GM03348 (cell line): Measurements from ENCODE around the gene EPHA4.
A peak's percentile ranks its signal among the peaks of the same experiment; 100 is the strongest.

Experiments used
- DNase-seq: peaks from one replicate; pipeline ENCODE4 v3.0.0; 2012; ENCODE audit warnings: low spot score

The EPHA4 gene

DNA sequence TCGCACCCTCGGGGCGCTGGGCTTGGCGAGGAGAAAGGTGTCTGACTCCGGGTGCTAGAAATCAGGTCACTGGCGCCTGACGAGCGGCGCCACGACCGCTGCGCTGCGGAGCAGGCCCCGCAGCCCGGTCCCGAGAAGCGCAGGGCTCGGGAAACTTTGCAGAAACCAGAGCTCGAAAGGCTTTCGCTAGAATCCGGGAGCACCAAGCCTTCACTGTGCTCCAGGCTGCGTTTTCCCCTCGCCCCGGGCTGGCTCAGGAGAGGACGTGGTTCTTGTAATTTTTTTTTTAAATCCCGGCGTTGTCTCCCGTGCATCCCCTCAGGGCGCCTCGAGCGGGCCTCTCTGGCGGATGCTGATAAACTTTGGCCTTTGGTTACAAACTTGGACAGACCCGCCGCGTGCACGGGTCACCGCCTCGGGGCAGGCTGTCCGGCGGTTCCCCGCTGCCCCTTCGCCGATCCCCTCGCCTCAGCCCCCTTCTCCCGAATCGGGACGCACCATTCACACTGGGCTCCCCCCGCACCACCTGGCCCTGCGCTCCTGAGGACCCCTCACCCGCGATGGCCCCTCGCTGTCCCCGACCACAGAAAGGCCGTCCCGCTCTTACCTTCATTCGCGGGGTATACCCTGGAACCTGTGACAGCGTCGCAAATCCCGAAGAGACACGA lies 419 bp downstream of the EPHA4 start:
- peak; percentile 57 for DNase-seq

DNA sequence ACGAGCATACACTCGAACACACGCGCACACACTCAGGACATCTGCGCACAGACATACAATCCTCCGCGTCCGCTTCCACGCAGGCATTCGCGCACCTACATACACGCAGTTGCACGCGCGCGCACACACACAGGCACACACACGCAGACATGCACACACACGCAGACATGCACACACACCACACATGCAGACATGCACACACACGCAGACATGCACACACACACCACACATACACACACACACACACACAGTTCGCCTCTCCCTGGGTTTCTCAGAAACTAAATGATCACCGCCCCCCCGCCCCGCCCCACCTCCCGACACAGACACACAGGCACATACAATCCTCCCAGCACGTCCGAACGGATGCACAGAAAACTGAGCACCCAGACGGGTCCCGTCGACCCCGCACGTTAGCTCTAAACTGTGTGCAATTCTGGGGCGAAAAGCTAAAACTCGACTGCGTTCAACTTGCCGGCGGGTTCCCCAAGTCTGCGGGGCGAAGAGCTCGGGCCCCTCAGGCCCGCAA lies 1.0 kb downstream of the EPHA4 start:
- peak; percentile 29 for DNase-seq

DNA sequence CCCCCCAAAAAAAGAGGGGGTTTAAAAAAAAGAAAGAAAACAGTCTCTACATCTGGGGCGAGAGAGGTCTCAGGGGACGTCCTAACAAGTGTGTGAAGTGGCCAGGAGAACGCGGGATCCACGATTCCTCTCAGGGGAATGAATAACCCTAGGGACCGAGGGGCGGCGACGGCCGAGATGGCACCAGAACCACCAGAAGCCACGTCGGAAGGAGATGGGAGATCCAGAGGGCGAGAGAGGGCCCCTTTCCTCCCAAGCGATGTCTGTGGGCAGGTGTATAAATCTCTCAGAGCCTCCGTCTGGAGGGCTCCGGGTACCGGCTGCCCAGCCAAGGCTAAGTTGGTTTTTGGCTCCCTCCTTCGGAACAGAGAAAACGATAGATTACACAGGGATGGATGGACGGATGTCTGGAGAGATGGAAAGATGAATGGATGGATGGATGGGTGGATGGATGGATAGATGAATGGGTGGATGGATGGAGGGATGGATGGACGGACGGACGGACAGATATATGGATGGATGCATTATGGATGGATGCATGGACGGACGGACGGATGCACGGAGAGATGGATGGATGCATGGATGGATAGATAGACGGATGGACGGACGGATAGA lies 1.7 kb downstream of the EPHA4 start:
- peak; percentile 44 for DNase-seq

DNA sequence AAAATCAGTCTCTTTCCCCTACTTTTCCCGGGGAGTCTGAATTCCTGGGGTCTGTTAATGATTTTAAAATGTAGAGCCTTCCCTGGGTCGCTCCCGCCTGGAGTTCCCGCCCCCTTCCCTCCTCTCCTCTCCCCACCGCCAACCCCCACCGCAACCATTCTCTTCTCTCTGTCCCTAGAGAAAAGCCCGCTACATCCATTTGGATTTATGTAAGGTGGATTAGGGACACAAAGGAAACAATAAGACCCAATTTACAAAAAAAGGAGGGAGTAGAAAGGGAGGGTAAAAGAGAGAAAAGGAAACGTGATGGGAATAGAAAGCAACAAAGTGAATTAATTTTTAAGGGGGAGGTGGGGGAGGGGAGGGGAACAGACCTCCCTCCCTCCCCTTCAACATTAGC lies 2.2 kb downstream of the EPHA4 start:
- no peak for DNase-seq

DNA sequence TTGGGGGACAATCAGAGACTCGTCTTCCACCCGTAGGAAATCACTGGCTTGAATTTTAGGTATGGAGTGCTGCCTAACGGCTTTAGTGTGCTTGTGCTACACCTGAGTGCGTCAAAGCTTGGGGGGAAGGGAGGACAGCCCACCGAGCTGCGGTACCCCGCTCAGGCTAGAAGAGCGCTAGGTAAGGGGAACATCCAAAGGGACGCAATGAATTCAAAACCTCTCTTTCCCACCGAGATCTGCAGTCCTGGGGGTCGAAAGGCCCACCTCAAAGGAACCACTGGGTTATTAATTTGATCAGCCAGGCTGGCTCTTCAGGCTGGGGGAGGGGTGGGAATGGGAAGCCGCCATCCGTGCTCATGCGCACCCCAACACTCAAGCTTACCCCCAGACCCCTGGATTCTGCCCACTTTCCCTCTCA lies 2.7 kb downstream of the EPHA4 start:
- DNase-seq: no peak

DNA sequence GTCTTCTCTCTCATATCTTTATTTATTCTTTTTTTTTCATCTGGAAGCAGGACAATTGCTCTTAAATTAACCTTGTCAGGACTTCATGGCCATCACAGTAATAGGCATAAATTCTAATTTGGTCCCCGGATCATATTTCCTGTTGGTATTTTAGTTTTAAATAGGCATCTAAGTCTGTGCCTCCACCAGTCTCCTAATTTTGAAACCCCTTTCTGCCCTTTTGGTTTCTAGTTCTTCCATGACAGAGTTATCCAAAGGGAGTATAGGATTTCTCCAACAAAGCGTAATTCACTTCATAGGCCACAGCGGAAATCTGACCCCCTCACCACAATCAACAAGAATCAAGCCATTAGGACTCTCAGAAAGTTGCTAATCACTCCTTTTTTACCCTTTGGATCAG lies 3.8 kb downstream of the EPHA4 start:
- DNase-seq: no peak

DNA sequence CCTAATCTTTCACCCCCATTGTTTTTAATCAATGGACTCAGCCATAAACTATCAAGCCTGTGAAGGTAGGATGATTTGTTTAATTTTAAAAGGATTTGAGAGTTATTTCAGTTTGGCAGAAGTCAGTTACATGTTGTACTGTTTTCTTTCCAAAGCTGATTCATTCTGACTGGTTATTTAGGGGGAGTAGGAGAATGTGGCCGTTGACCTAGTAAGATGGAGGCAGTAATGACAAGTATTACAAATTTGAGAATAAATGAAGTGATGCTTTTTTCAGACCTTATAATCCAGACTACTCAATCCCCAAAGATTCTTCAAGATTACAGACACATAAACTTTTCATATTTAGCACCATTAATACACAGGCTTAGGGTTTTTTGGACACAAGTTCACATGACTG lies 4.3 kb downstream of the EPHA4 start:
- DNase-seq: no peak

DNA sequence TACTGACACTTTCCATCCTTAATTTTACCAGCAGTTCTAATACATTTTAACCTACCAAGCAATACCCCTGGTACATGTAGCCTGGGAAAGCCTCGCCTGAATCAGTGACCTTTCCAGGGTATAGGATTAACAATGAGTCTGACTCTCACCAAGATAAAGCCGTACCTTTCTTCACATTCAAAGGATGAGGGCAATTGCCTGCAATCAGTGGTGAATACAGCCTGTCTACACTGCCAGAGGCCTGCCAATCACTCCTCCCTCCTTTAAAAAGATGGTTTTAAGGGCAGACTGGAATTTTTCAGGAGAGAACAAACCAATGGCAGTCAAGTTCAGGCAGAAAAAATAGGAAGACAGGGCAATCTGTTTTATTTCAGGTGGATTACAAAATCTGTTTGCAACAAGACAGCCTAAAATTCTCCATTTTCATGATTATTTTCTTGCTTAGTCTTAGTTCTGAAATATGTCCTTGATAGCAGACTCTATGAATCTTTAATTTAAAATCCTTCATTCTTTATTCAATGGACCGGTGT lies 4.8 kb downstream of the EPHA4 start:
- no peak for DNase-seq

DNA sequence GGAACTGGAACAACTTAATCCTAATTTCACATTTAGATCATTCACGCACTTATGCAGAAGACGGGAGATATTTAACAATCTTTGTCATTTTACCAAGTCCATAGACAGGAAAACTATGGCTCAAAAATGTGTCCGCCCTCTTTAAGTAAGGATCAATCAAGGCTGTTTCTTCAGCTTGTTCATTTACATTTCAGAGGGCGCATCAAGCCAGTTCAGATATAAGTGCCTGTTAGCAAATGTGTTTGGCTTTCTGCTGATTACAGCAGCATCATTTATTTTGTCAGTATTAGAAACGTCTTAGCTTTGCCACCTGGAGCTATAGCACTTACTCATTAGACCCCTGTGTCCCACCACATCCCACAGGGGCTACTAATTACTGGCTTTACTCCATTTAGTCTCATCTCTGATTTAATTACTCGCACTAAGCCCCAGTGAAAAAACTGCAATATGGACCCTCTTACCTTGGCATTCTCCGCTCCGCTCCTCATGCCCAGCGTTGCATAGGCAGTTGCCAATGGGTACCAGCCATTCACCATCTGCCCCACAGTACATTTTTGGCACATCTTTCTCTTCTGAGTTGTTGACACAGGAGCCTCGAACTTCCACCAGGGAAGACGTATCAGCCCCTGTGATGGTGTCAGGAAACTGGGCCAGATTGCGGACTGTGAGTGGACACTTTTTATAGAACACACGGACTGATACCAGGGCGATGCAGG lies 8.7 kb downstream of the EPHA4 start:
- DNase-seq: no peak

DNA sequence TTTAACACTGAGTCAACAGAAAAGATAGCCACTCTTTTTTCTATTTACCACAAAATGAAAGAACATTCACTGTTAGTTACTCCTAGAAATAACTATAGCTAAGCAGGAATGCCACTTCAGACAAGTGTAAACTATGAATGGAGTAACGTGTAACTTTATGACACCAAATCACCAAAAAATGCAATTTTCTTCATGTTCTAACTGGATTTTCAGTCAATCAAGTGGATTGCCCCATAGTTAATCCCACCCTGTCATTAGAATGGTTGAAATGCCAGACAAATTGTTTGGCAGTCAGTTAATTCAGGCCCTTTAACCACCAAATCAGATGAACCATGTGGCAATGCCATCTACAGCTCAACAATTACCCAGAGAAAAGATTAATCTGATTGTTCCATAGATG lies 9.9 kb downstream of the EPHA4 start:
- no peak for DNase-seq

DNA sequence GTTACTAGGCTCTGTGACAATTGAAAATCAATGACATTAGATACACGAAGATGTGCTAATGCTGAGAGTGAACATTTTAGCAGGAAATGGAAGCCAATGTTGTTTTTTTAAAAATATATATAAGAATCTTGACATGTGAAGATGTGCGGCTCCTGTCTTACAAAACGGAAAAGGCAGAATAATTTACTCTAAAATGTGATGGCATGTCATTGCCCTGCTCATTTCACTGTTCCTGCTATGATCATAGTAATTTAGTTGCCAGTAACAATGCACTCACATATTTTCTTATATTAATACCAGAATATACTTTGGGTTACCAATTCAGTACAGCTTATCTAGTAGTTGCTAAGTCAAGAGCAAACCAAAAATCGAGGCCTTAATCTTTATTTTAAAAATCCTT lies 10.3 kb downstream of the EPHA4 start:
- DNase-seq: no peak

DNA sequence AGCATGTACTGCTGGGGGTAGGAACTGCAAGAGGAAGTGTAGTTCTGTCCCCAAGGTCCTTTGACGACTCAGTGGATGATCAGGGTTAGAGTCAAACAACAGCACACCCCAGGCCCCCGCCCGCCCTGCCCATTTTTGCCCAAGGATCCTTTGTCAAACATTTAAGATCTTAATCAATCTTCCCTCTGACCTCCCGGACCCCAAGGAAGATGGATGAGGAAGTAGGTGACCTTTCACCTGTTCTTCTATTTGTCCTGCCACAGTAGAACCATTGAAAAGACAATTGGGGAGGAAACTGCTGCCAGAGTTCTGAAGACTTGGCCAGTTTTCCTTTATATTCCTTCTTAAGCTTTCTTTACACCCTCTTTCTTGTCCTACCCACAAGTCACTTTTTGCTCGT lies 12.1 kb downstream of the EPHA4 start:
- no peak for DNase-seq

DNA sequence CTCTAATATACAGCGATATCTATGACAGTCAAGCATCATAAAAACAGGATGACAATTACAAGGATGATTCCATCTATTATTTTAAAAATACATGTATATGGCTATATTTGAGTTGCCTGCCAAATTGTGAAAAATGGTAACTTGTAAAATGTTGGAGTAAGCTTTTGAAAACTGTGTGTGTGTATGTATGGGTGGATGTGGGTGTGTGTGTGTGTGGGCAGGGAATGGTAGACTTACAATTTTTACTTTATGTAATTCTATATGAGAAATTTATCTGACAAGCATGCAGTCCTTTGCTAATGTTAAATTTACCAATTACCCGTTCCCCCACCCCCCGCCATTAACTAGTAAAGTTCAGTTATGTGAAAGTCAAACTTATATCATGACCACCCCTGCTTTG lies 14.0 kb downstream of the EPHA4 start:
- DNase-seq: no peak

DNA sequence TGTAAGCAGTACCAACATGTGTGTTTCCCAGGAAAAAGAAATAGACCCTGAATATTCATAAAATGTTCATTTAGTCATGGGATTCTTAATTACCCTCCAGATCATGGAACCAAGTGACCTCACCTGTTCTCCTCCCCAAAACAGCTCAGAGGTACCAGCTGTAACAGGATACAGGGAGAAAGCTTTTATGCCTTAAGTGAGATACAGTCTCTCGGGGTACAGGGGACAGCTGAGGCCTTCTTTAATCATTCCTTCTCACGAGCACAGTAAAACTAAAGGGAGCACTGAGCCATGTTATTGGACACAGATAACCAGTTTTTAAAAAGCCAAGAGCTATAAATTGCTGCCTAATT lies 16.6 kb downstream of the EPHA4 start:
- no peak for DNase-seq

DNA sequence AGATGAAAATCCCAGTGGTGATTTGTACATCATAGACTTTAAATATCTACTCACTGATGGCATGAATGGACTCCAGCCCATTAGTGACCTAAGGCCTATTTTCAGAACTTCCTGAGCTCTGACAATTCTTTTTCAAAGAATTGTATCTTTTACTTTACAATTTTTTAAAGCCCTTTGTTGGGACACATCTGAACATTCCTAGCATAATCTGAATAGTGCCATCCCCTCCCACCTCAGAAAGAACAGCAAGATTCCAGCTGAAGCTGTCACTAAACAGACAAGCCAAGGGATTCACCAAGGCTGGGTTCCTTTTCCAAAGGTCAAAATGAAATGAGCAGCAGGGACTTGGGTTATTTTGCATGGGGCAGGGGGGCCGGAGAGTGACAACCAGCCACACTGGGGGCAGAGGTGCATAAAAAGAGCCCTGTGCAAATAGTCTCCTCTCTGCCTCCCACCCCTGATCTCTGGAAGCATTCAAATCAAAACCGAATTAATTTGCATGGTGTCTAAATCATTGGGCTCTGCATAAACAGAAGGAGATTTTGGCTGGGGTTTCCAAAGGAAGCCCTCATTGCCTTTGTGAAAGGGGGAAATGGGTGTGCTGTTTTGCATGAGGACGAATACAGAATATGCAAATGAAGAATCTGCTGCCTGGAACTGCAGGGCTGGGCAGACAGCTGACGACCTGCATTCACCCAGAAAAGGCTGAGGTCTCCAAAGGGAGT lies 17.2 kb downstream of the EPHA4 start:
- DNase-seq: peak; percentile 42

DNA sequence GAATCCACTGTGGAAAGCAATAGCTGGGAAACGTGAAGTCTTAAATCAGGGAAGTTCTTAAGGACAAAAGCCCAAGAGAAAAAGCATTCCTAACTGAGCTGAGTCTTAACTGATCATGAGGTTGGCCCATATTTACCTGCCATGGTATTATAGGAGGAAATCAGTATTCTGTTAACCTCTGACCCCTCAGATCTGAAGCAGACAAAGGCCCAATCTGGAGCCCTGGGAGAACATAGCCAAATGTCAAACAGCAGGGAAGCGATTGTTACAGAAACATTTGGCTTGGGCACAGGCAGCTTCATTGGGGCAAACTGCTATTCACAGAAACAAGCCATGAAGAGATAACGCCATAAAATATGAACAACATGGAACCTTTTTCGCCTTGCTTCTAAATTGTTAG lies 18.8 kb downstream of the EPHA4 start:
- no peak for DNase-seq

DNA sequence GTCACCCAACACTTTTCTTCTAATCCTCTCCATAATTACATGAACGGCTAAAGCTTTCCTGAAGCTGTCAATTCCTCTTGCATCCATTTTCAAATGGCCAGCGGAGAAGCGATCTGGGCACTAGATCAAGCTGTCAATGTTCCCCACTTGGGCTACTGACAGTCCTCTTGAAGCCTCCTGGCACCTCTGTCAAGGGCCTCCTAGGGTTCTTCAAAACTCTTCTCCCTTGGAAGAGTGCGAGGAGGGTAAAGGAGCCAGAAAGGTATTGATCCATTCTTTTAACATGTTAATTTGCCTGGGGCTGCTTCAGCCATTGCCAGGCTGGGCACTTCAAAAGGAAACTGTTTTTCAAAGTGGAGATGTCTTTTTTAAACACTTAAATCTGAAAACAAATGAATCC lies 19.8 kb downstream of the EPHA4 start:
- DNase-seq: no peak

DNA sequence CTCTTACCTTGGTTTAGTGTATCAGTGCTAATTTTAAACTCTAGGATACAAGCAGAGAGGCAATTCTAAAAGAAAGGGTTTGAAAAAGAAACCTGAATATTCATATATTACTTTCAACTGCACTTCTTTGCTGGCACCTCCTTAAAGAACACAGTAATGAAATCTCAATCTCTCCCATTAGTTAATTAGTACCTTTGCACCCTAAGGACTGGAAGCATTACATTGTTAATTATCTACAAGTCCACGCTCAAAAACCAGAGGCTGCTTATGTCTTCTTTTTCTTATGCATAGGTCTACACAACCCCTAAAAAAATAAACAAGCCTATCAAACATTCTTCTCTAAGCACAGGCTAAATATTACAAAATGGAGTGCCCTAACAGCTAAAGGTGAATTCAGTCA lies 20.2 kb downstream of the EPHA4 start:
- DNase-seq: no peak

DNA sequence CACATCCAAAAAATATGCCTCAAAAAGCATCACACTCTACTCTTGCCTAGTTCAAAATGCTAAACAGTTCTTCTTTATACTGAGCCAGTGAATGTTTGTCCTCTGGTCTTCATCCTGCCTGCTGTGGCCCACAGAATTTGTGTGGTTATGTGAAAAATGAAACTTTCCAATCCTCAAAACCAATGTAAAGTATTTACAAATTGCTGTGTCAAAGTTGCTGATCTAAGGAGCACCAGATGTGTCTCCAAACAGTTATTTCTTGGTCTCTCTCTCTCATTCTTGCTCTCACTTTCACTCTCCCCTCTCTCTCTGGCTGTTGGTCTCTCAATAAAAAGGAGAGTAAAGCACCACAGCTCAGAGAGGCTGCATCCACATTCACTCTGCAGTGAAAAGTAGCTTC lies 23.0 kb downstream of the EPHA4 start:
- DNase-seq: peak; percentile 36

DNA sequence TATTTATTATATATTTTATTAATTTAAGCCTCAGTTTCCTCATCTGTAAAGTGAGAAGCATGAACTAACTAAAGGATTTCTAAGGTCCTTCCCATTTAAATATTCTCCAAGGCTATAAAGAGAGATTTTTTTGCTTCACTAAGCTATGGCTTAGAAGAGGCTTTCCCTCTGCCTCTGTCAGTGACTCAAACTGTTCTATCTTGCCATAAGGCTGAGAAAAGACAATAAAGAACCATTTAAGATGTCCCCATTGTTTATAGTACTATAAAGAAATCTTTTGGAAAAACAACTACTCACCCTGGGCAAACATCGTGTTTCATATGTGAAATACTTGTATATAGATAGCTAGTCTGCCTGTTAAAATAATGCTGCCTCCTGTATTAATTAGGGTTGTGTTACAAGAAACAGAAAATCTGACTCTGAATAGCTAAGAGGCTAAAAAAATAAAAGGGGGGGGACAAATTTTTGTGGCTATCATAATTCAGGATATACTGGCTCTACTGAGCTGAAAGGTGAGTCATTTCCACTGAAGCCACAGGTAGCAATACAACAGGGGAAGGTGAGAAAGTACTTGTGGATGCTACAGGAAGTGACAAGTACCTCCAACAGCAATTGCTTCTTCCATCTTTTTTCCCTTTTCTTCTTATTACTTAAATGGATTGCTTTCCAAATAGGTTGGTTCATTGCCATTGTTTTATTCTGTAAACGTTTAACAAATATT lies 25.4 kb downstream of the EPHA4 start:
- DNase-seq: no peak

DNA sequence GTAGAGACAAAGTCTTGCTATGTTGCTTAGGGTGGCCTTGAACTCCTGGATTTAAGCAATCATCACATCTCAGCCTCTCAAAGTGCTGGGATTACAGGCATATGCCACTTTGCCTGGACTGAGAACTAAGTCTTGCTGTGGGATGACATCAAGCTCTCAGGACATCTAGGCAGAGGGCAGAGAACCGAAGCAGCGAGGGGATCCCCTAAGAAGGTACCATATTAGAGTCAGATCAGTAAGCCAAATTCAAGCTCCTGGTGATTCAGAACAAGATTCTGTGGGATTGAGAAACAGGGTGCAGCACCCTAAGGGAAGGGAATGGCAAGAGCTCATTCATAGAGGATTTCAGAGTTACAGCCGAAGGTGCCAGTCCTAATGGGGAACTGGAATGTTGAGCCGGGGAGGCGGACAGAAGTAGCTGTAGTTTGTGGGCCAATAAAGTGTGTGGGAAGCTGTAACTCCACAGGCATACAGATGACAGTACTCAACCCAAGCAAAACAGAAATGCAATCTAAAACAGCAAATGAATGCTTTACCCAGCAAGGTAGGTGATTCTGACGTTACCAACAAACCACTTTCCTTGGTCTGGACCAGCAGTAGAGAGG lies 30.9 kb downstream of the EPHA4 start:
- DNase-seq: no peak
